OCI-LY7 (cell line): ENCODE measurements around the gene CRYBB1.

Experiments
- CTCF ChIP-seq: fragments of 200-600 bp; sonication (generic); conservative IDR thresholded peaks from 2 replicates; pipeline ENCODE4 v1.5.1; 2014; ENCODE audit warnings: mild to moderate bottlenecking, antibody characterized with exemption, low read length, moderate library complexity, mixed read lengths
- EZH2phosphoT487 ChIP-seq: fragments of 200-600 bp; sonication (generic); IDR thresholded peaks from 2 replicates; pipeline ENCODE4 v1.6.1; 2018; ENCODE audit warnings: low read depth, borderline replicate concordance, mild to moderate bottlenecking, mixed run types, antibody characterized with exemption, low read length, moderate library complexity, mixed read lengths

GRCh38 chr22:26592421-26592891, 25.4 kb downstream of the CRYBB1 start:
- no peak for TF ChIP-seq CTCF
- TF ChIP-seq EZH2phosphoT487, result no peak
